Measurements from ENCODE around the gene TAS2R50. TPM values are rescaled to one million over a fixed set of nuclear protein-coding genes. Genes with fewer than 3 reads are reported as not detected.

Gene TAS2R50
- total RNA-seq, 4 donors from 2014 or later, result 2.0 to 2.3 TPM; not detected in 2

GRCh38 chr12:10941369-10941768 lies 45.3 kb downstream of the TAS2R50 start:
- no peak for TF ChIP-seq POLR2A (IDR thresholded peaks at IDR 0.05)
- TF ChIP-seq, protein P1, sequence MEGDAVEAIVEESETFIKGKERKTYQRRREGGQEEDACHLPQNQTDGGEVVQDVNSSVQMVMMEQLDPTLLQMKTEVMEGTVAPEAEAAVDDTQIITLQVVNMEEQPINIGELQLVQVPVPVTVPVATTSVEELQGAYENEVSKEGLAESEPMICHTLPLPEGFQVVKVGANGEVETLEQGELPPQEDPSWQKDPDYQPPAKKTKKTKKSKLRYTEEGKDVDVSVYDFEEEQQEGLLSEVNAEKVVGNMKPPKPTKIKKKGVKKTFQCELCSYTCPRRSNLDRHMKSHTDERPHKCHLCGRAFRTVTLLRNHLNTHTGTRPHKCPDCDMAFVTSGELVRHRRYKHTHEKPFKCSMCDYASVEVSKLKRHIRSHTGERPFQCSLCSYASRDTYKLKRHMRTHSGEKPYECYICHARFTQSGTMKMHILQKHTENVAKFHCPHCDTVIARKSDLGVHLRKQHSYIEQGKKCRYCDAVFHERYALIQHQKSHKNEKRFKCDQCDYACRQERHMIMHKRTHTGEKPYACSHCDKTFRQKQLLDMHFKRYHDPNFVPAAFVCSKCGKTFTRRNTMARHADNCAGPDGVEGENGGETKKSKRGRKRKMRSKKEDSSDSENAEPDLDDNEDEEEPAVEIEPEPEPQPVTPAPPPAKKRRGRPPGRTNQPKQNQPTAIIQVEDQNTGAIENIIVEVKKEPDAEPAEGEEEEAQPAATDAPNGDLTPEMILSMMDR (IDR thresholded peaks at IDR 0.05), result no peak
- DNase-seq, result no peak
- Histone ChIP-seq H3K36me3 (no peaks in the 10 kb centered on the region), H3K27ac (no peak overlapping the region), H3K4me3 (no peak overlapping the region), H3K4me1 (peaks cover 0 to 3% (median 0%) of the 10 kb centered on the region in 3 donors), H3K9me3 (peaks cover 0 to 4% (median 0%) of the 10 kb centered on the region in 3 donors), H3K27me3 (no peaks in the 10 kb centered on the region)
- intact Hi-C loops (cut with DNase I), result no loop called here

GRCh38 chr12:10940389-10940788 lies 46.3 kb downstream of the TAS2R50 start:
- H3K4me1 ChIP-seq, result peaks cover 0 to 3% (median 0%) of the 10 kb centered on the region in 3 donors
- TF ChIP-seq POLR2A (IDR thresholded peaks at IDR 0.05), result no peak
- TF ChIP-seq, protein P1 (IDR thresholded peaks at IDR 0.05), result no peak
- DNase-seq, result no peak

GRCh38 chr12:10939163-10939562 lies 47.5 kb downstream of the TAS2R50 start, which contains the start of gene TAS2R14:
Gene TAS2R14, minus strand, starts transcription at chr12:10939263. Its CDS starts 56 bp downstream, at chr12:10939207.
- TF ChIP-seq, protein P1 (IDR thresholded peaks at IDR 0.05), result no peak
- TF ChIP-seq POLR2A (IDR thresholded peaks at IDR 0.05), result no peak
- Histone ChIP-seq H3K9me3 (peaks cover 0 to 4% (median 0%) of the 10 kb centered on the region in 3 donors), H3K4me1 (peaks cover 0 to 3% (median 0%) of the 10 kb centered on the region in 3 donors), H3K27me3 (no peaks in the 10 kb centered on the region), H3K36me3 (no peaks in the 10 kb centered on the region), H3K4me3 (no peak within 1 kb of the TSS), H3K27ac (no peak within 1 kb of the TSS)
- intact Hi-C loops (cut with DNase I), result no loop called here
- 56 to 67% methylated on average over 1 of the region's 1 CpG for WGBS, 2 donors
- no peak for DNase-seq

More at GRCh38 chr12:10940389-10940788, 46.3 kb downstream of the TAS2R50 start:
- no peak overlapping the region for H3K27ac ChIP-seq
- 81 to 83% methylated on average over 2 of the region's 2 CpGs for WGBS, 2 donors
- intact Hi-C loops (cut with DNase I), result no loop called here
- H3K27me3 ChIP-seq, result no peaks in the 10 kb centered on the region
- no peak overlapping the region for H3K4me3 ChIP-seq
- H3K9me3 ChIP-seq, result peaks cover 0 to 4% (median 0%) of the 10 kb centered on the region in 3 donors
- no peaks in the 10 kb centered on the region for H3K36me3 ChIP-seq

- no peaks in the 10 kb centered on the region for H3K36me3 ChIP-seq
- no peak overlapping the region for H3K27ac ChIP-seq
- intact Hi-C loops (cut with DNase I), result no loop called here
- H3K9me3 ChIP-seq, result no peaks in the 10 kb centered on the region
- DNase-seq, result no peak
- H3K4me3 ChIP-seq, result no peak overlapping the region
- 80 to 89% methylated on average over 1 of the region's 1 CpG for WGBS, 2 donors
- H3K4me1 ChIP-seq, result no peaks in the 10 kb centered on the region
- H3K27me3 ChIP-seq, result no peaks in the 10 kb centered on the region
- TF ChIP-seq, protein P1 (IDR thresholded peaks at IDR 0.05), result no peak
- no peak for TF ChIP-seq POLR2A (IDR thresholded peaks at IDR 0.05)
Observed at GRCh38 chr12:10936506-10936905, 50.2 kb downstream of the TAS2R50 start.

Other genes with a start within 250 kb of the TAS2R50 start
- under 1 TPM in 1 of 4 donors, not detected in 3; 0.40 TPM for gene TAS2R7, start 184.3 kb downstream of the TAS2R50 start, total RNA-seq
- gene TAS2R8, start 179.6 kb downstream of the TAS2R50 start, total RNA-seq, result not detected
- under 1 TPM in 1 of 4 donors, not detected in 3; 0.66 TPM for gene TAS2R9, start 176.7 kb downstream of the TAS2R50 start, total RNA-seq
- gene TAS2R10, start 160.6 kb downstream of the TAS2R50 start, total RNA-seq, result under 1 TPM in 2 of 4 donors, not detected in 2; 0.26 to 0.38 TPM
- 100 to 1,000 TPM in 1 of 4 donors, 1 to 10 TPM in 1, under 1 TPM in 1, not detected in 1; 0.76 to 159 (median 1.4) TPM for gene PRR4, start 137.4 kb downstream of the TAS2R50 start, total RNA-seq
- gene PRH1, start 102.7 kb downstream of the TAS2R50 start, total RNA-seq, result 10 to 100 TPM in 3 of 4 donors, 1 to 10 TPM in 1; 5.3 to 38.5 (median 11.6) TPM
- 1 to 10 TPM in 1 of 4 donors, under 1 TPM in 1, not detected in 2; 0.88 to 2.3 TPM for gene TAS2R13, start 77.3 kb downstream of the TAS2R50 start, total RNA-seq
- gene PRH2, start 57.7 kb downstream of the TAS2R50 start, total RNA-seq, result 1 to 10 TPM in 1 of 4 donors, under 1 TPM in 1, not detected in 2; 0.68 to 7.0 TPM
- 1 to 10 TPM in 3 of 4 donors, under 1 TPM in 1; 0.80 to 3.2 (median 1.7) TPM for gene TAS2R14, start 47.6 kb downstream of the TAS2R50 start, total RNA-seq
- gene TAS2R20, start 11.4 kb upstream of the TAS2R50 start, total RNA-seq, result 1 to 10 TPM in 2 of 4 donors, not detected in 2; 1.2 to 2.3 TPM
- 1 to 10 TPM in 3 of 4 donors, under 1 TPM in 1; 0.29 to 5.9 (median 2.1) TPM for gene TAS2R19, start 35.7 kb upstream of the TAS2R50 start, total RNA-seq
- 1 to 10 TPM in 3 of 4 donors, not detected in 1; 1.7 to 6.5 (median 2.8) TPM for gene TAS2R31, start 44.5 kb upstream of the TAS2R50 start, total RNA-seq
- gene TAS2R46, start 75.4 kb upstream of the TAS2R50 start, total RNA-seq, result 1 to 10 TPM in 2 of 4 donors, not detected in 2; 1.7 to 3.0 TPM
- gene TAS2R43, start 105.4 kb upstream of the TAS2R50 start, total RNA-seq, result 1 to 10 TPM in 2 of 4 donors, not detected in 2; 2.2 to 4.8 TPM
- 1 to 10 TPM in 2 of 4 donors, under 1 TPM in 2; 0.50 to 5.7 (median 2.4) TPM for gene TAS2R30, start 147.7 kb upstream of the TAS2R50 start, total RNA-seq
- 1 to 10 TPM; 3.4 to 6.1 (median 4.2) TPM for gene SMIM10L1, start 184.3 kb upstream of the TAS2R50 start, total RNA-seq
- gene TAS2R42, start 200.0 kb upstream of the TAS2R50 start, total RNA-seq, result not detected

Data from esophagus squamous epithelium (tissue), 5 donors.